Fibroblast of lung (primary cell): ENCODE results near the gene KRTAP23-1. TPM values are rescaled to one million over a fixed set of nuclear protein-coding genes. Genes with fewer than 3 reads are reported as not detected.

Experiments used
- DNase-seq, 2 donors: peaks; one replicate each; pipeline versions ENCODE4 v3.0.0 to v3.0.0-alpha.2; 2010; ENCODE audit warnings: low read depth in 2 of 2
- H2AFZ ChIP-seq: 2 replicates; pipeline ENCODE4 v1.5.1; 2012; ENCODE audit warnings: low read length, control low read depth, inconsistent platforms
- H3K27ac ChIP-seq: 2 replicates; pipeline ENCODE4 v1.5.1; 2011; ENCODE audit warnings: low read length, control low read depth; ENCODE audit not compliant: insufficient read depth
- H3K27me3 ChIP-seq: 2 replicates; pipeline ENCODE4 v1.5.1; 2011; ENCODE audit warnings: mild to moderate bottlenecking, low read length; ENCODE audit not compliant: control insufficient read depth, insufficient read depth
- H3K36me3 ChIP-seq: 2 replicates; pipeline ENCODE4 v1.5.1; 2011; ENCODE audit warnings: low read length; ENCODE audit not compliant: control insufficient read depth, insufficient read depth
- H3K4me1 ChIP-seq: 2 replicates; pipeline ENCODE4 v1.5.1; 2011; ENCODE audit warnings: low read length; ENCODE audit not compliant: control insufficient read depth, insufficient read depth; ENCODE audit errors: extremely low read depth
- H3K4me2 ChIP-seq: 2 replicates; pipeline ENCODE4 v1.5.1; 2011; ENCODE audit warnings: low read length, control low read depth; ENCODE audit not compliant: insufficient read depth; ENCODE audit errors: extremely low read depth
- H3K4me3 ChIP-seq, 4 experiments: fragments of 200-600 bp in 1 of 4; sonication (generic) in 1 of 4; replicated peaks in 1 of 4; 2 replicates each; pipeline ENCODE4 v1.5.1; 2011 to 2016; ENCODE audit warnings: low read length in 4 of 4, low read depth in 3 of 4, mild to moderate bottlenecking in 3 of 4, control low read depth in 2 of 4, inconsistent platforms in 1 of 4, mixed read lengths in 1 of 4; ENCODE audit not compliant: insufficient read depth in 1 of 4; ENCODE audit errors: control extremely low read depth in 1 of 4
- H3K79me2 ChIP-seq: 2 replicates; pipeline ENCODE4 v1.5.1; 2012; ENCODE audit warnings: mild to moderate bottlenecking, low read length, inconsistent platforms; ENCODE audit not compliant: control insufficient read depth, insufficient read depth
- H3K9ac ChIP-seq: 2 replicates; pipeline ENCODE4 v1.5.1; 2011; ENCODE audit warnings: mild to moderate bottlenecking, low read length, control low read depth; ENCODE audit not compliant: insufficient read depth
- H3K9me3 ChIP-seq: 2 replicates; pipeline ENCODE4 v1.5.1; 2012; ENCODE audit warnings: low read depth, low read length; ENCODE audit not compliant: control insufficient read depth, insufficient read depth
- H4K20me1 ChIP-seq: 2 replicates; pipeline ENCODE4 v1.5.1; 2011; ENCODE audit warnings: low read length; ENCODE audit not compliant: control insufficient read depth, insufficient read depth; ENCODE audit errors: extremely low read depth
- EZH2 ChIP-seq: IDR thresholded peaks from 2 replicates; pipeline ENCODE4 v1.5.1; 2012; ENCODE audit warnings: low read length, control low read depth, mild to moderate bottlenecking; ENCODE audit errors: missing control alignments
- polyA plus RNA-seq, 2 donors: library from polyadenylated mRNA; depleted of rRNA in 1 of 2; stranded (reverse) in 1 of 2; unstranded in 1 of 2; fragments of >200 nt; gene quantifications; 2 replicates each; pipeline ENCODE4 v1.2.1, GENCODE V29; 2011 to 2012; ENCODE audit warnings: missing spikeins in 1 of 2
- total RNA-seq: library from RNA; depleted of rRNA; stranded (reverse); fragments of >200 nt; gene quantifications from 2 replicates; pipeline ENCODE4 v1.2.1, GENCODE V29; 2014
- TF ChIP-seq, protein P1 (sequence below), 2 donors: IDR thresholded peaks in 1 of 2; conservative IDR thresholded peaks in 1 of 2; 1 replicate in 1 of 2; 2 replicates in 1 of 2; pipeline ENCODE4 v1.5.1; 2011 to 2012; ENCODE audit warnings: low read length in 2 of 2, control low read depth in 1 of 2, inconsistent platforms in 1 of 2, low read depth in 1 of 2, mild to moderate bottlenecking in 1 of 2

KRTAP23-1 gene
- total and polyA plus RNA-seq, 2 donors (not counting 1 experiment from before 2014, with no cell fraction given), result not detected

DNA sequence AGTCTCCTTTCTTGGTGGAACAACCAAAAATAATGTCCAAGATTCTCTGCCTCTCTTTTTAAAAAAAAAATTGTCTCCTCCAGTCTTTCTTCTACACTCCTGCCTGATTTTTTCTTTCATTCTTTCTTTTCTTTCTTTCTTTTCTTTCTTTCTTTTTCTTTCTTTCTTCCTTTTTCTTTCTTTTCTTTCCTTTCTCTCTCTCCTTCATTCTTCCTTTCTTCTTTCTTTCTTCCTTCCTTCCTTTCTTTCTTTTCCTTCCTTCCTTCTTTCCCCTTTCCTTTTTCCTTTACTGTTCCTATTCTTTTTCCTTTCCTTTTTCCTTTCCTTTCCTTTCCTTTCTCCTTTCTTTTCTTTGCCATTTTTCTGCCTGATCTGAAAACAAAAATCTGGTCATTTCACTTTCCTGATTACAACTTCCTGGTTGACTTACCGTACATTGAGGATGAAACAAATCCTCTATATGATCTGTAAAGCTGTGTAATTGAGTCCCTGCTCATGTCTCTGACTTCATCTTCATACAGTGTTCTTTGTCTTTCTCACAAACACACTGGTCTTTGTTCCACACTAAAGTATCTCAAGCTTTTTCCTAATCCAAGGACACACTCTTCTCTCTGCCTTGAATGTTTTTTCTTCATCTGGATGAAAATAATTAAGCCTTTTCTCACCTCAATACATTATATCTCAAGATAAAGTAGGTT lies 6.1 kb upstream of the KRTAP23-1 start:
- no peaks in the 10 kb centered on the region for H3K4me1 ChIP-seq
- no peak overlapping the region for H3K4me2 ChIP-seq
- no peak overlapping the region for H3K9ac ChIP-seq
- H3K36me3 ChIP-seq, result no peaks in the 10 kb centered on the region
- no peak overlapping the region for H3K4me3 ChIP-seq
- H3K79me2 ChIP-seq, result no peaks in the 10 kb centered on the region
- no peaks in the 10 kb centered on the region for H3K9me3 ChIP-seq
- TF ChIP-seq, protein P1, sequence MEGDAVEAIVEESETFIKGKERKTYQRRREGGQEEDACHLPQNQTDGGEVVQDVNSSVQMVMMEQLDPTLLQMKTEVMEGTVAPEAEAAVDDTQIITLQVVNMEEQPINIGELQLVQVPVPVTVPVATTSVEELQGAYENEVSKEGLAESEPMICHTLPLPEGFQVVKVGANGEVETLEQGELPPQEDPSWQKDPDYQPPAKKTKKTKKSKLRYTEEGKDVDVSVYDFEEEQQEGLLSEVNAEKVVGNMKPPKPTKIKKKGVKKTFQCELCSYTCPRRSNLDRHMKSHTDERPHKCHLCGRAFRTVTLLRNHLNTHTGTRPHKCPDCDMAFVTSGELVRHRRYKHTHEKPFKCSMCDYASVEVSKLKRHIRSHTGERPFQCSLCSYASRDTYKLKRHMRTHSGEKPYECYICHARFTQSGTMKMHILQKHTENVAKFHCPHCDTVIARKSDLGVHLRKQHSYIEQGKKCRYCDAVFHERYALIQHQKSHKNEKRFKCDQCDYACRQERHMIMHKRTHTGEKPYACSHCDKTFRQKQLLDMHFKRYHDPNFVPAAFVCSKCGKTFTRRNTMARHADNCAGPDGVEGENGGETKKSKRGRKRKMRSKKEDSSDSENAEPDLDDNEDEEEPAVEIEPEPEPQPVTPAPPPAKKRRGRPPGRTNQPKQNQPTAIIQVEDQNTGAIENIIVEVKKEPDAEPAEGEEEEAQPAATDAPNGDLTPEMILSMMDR (conservative IDR thresholded peaks at IDR 0.05 in 1 of 2, IDR thresholded peaks at IDR 0.05 in 1 of 2; ENCODE audit: low read depth in 1 of 2, low read length in 2 of 2), result no peak
- no peak for TF ChIP-seq EZH2
- no peak for DNase-seq
- H2AFZ ChIP-seq, result no peak overlapping the region
- no peaks in the 10 kb centered on the region for H3K27me3 ChIP-seq
- H3K27ac ChIP-seq, result no peak overlapping the region
- no peaks in the 10 kb centered on the region for H4K20me1 ChIP-seq

DNA sequence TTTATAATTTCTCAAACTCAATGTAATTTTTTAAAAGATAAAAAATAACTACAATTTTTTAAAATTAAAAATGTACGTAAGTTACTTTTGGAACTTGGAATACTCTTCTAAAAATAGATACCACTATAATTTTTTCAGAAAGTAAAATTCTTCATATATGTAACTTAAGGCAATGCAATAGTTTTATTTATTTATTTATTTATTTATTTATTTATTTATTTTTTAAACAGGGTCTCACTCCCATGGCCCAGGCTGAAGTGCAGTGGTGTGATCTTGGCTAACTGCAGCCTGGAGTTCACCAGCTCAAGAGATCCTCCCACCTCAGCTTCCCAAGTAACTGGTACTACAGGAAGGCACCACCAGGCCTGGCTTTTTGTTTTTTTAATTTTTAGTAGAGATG lies 3.1 kb upstream of the KRTAP23-1 start:
- no peak overlapping the region for H3K4me2 ChIP-seq

DNA sequence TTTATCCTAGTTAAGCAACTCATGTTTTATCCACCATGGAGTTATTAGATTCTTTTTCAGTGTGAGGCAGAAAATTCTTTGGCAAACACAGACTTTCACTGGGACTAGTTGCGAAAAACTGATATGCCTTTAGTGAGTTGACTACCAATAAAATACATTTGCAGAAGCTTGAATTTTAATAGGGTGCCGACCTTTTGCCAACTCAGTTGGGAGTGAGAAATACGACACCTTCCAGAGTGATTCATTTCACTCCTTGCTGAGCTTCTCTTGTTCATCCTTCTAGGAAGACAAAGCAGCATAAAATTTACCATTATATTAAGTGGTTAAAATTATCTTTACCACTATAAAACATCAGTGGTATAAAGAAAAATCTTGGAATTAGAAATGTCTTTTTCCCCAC lies 1.2 kb upstream of the KRTAP23-1 start:
- Histone ChIP-seq H3K36me3 (no peaks in the 10 kb centered on the region), H3K4me3 (no peak overlapping the region), H3K9ac (no peak overlapping the region), H3K4me1 (no peaks in the 10 kb centered on the region), H3K9me3 (no peaks in the 10 kb centered on the region), H2AFZ (no peak overlapping the region), H3K4me2 (no peak overlapping the region), H3K79me2 (no peaks in the 10 kb centered on the region), H3K27me3 (no peaks in the 10 kb centered on the region), H3K27ac (no peak overlapping the region), H4K20me1 (no peaks in the 10 kb centered on the region)
- no peak for TF ChIP-seq EZH2
- TF ChIP-seq, protein P1 (conservative IDR thresholded peaks at IDR 0.05 in 1 of 2, IDR thresholded peaks at IDR 0.05 in 1 of 2; ENCODE audit: low read depth in 1 of 2, low read length in 2 of 2), result no peak
- no peak for DNase-seq

More for the DNA sequence above, 3.1 kb upstream of the KRTAP23-1 start:
- no peak for DNase-seq
- TF ChIP-seq EZH2, result no peak
- TF ChIP-seq, protein P1 (conservative IDR thresholded peaks at IDR 0.05 in 1 of 2, IDR thresholded peaks at IDR 0.05 in 1 of 2; ENCODE audit: low read depth in 1 of 2, low read length in 2 of 2), result no peak
- no peak overlapping the region for H3K4me3 ChIP-seq
- no peaks in the 10 kb centered on the region for H4K20me1 ChIP-seq
- no peak overlapping the region for H2AFZ ChIP-seq
- no peaks in the 10 kb centered on the region for H3K27me3 ChIP-seq
- no peaks in the 10 kb centered on the region for H3K4me1 ChIP-seq
- H3K36me3 ChIP-seq, result no peaks in the 10 kb centered on the region
- no peak overlapping the region for H3K9ac ChIP-seq
- H3K27ac ChIP-seq, result no peak overlapping the region
- no peaks in the 10 kb centered on the region for H3K9me3 ChIP-seq
- no peaks in the 10 kb centered on the region for H3K79me2 ChIP-seq
